GM18951 (cell line): Measurements from ENCODE around the gene LRMDA.
"Not testable (repeated sequence)": the region's sequence is repeated elsewhere in the genome, so short reads cannot be mapped to it uniquely, and the experiment has no call there.

Source experiments
- POLR2A ChIP-seq: IDR thresholded peaks from 4 replicates; pipeline ENCODE4 v1.6.1; 2011; ENCODE audit warnings: mild to moderate bottlenecking; ENCODE audit not compliant: insufficient read length, insufficient read depth; ENCODE audit errors: extremely low read depth
- in situ Hi-C: fragments of 300-500 bp; cut with MboI; formaldehyde crosslinking; loops from one replicate; pipeline ENCODE4 v1.12.0; 2022; ENCODE audit warnings: low sequenced_read_pairs, mixed read lengths, inconsistent platforms; ENCODE audit not compliant: unreplicated experiment

The LRMDA gene

DNA sequence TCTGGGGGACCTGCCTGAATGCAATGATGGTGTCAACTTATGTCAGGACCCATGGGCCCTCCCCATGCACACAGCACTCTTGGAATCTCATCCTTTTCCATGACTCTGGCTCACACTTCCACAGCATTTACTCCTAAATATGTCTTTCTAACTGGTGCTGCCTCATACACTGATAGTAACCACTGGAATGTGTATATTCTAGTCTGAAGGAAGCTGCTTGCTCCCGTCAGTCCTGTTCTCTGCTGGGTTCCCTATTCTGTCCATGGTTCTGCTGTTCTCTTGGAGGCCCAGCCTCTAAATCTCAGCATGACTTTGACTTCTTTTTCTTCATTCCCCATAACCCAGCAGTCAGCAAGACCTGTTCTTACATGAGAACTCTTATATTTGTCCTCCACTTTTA, 1151.1 kb downstream of the LRMDA start:
- in situ Hi-C loops: no loop called here
- no peak for TF ChIP-seq POLR2A

DNA sequence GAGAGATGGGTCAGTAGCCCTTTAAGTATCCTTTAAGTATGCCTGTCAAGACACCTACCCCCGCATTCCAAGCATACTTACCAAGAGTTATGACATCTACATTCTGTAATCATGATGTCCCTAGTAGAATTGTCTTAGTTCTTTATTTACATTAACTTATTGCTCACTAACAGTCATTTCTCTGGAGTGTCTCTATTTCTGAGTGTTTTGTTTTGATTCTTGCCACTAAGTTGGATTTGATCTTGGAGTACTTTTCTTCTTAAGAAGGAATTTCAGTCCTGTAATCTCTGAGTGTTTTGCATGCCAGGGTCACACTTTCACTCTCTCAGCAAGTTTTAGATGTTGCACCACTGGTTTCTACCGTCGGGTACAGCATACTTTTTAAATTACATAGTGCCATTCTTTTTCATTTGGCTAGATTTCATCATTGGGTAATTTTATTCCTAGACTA, 1152.3 kb downstream of the LRMDA start:
- TF ChIP-seq POLR2A: no peak
- in situ Hi-C loops: no loop called here

DNA sequence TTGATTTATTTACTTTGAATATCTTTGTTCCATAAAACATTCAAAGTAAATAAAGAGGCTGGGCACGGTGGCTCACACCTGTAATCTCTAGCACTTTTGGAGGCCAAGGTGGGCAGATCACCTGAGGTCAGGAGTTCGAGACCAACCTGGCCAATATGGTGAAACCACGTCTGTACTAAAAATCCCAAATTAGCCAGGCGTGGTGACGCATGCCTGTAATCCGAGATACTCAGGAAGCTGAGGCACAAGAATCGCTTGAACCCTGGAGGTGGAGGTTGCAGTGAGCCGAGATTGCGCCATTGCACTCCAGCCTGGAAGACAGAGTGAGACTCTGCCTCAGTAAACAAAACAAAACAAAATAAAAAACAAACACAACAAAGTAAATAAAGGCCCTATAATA, 1153.0 kb downstream of the LRMDA start:
- in situ Hi-C loops: not testable (repeated sequence)
